ENCODE measurements around the gene ARSG. TPM values are rescaled to one million over a fixed set of nuclear protein-coding genes. Genes with fewer than 3 reads are reported as not detected.
"Not testable (repeated sequence)": the region's sequence is repeated elsewhere in the genome, so short reads cannot be mapped to it uniquely, and the experiment has no call there.

ARSG gene
- polyA plus RNA-seq, 3 donors = 15.5 to 19.3 (median 19.2) TPM

DNA sequence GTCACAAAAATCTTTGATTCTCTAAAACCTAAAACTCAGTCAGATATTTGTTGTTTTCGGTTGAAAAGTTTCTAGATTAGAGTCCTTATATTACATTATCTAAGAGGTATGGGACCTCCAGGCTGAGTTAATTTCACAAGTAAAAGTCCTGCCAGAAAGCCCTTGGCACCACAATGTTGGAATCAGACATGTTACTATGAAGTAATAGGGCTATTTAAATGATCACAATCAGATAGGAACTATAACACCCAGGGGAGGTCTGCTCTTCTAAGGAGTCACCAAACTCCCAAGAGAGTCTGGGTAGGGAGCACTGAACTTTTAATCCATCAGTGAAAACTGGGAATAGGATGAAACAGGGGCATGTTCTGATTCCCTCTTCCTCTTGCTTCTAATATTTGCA lies 111.8 kb downstream of the ARSG start:
- Histone ChIP-seq H3K4me3 (replicated peaks in 1 of 3; ENCODE audit: low read depth in 2 of 3, low read length in 3 of 3) (no peak overlapping the region), H4K20me1 (ENCODE audit: insufficient read depth, low read length) (no peaks in the 10 kb centered on the region), H3K36me3 (replicated peaks in 1 of 2; ENCODE audit: control insufficient read depth in 1 of 2, insufficient read depth in 2 of 2, low read length in 2 of 2) (peaks cover 7 to 11% of the 10 kb centered on the region in 2 donors), H2AFZ (ENCODE audit: insufficient read depth, low read depth, low read length, poor library complexity, severe bottlenecking) (no peak overlapping the region), H3K9ac (ENCODE audit: insufficient read depth, low read length, poor library complexity, severe bottlenecking) (no peak overlapping the region), H3K9me3 (replicated peaks in 1 of 2; ENCODE audit: control insufficient read depth in 1 of 2, insufficient read depth in 1 of 2, low read length in 2 of 2) (no peaks in the 10 kb centered on the region), H3K27me3 (ENCODE audit: control insufficient read depth in 2 of 2, insufficient read depth in 2 of 2, low read length in 2 of 2) (no peaks in the 10 kb centered on the region), H3K4me1 (ENCODE audit: control insufficient read depth in 1 of 2, insufficient read depth in 2 of 2, low read length in 2 of 2) (peaks cover 10 to 20% of the 10 kb centered on the region in 2 donors), H3K4me2 (replicated peaks; ENCODE audit: extremely low read depth, low read length, poor library complexity, severe bottlenecking) (no peak overlapping the region), H3K79me2 (ENCODE audit: insufficient read depth, low read length) (no peaks in the 10 kb centered on the region), H3K27ac (ENCODE audit: low read depth in 1 of 2, low read length in 2 of 2) (no peak overlapping the region)
- Mint-ChIP-seq H3K4me1 (peaks cover 21% of the 10 kb centered on the region), H3K4me3 (no peak overlapping the region), H3K9me3 (peaks cover 5 to 16% (median 9%) of the 10 kb centered on the region in 7 donors), H3K27me3 (ENCODE audit: low read depth in 3 of 3) (peaks cover 0 to 4% (median 0%) of the 10 kb centered on the region in 3 donors), H3K27ac (no peak overlapping the region), H3K36me3 (peaks cover 35 to 37% of the 10 kb centered on the region in 2 donors)
- WGBS (ENCODE audit: insufficient coverage) = no CpG with 5 or more reads among the region's 1 CpG
- no peak for DNase-seq
- intact Hi-C loops (cut with micrococcal nuclease) = no loop called here
- TF ChIP-seq, protein P1, sequence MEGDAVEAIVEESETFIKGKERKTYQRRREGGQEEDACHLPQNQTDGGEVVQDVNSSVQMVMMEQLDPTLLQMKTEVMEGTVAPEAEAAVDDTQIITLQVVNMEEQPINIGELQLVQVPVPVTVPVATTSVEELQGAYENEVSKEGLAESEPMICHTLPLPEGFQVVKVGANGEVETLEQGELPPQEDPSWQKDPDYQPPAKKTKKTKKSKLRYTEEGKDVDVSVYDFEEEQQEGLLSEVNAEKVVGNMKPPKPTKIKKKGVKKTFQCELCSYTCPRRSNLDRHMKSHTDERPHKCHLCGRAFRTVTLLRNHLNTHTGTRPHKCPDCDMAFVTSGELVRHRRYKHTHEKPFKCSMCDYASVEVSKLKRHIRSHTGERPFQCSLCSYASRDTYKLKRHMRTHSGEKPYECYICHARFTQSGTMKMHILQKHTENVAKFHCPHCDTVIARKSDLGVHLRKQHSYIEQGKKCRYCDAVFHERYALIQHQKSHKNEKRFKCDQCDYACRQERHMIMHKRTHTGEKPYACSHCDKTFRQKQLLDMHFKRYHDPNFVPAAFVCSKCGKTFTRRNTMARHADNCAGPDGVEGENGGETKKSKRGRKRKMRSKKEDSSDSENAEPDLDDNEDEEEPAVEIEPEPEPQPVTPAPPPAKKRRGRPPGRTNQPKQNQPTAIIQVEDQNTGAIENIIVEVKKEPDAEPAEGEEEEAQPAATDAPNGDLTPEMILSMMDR (IDR thresholded peaks at IDR 0.05) = no peak

DNA sequence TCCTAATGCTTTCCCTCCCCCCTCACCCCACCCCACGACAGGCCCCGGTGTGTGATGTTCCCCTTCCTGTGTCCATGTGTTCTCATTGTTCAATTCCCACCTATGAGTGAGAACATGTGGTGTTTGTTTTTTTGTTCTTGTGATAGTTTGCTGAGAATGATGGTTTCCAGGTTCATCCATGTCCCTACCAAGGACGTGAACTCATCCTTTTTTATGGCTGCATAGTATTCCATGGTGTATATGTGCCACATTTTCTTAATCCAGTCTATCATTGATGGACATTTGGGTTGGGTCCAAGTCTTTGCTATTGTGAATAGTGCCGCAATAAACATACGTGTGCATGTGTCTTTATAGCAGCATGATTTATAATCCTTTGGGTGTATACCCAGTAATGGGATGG lies 112.5 kb downstream of the ARSG start:
- H3K9me3 ChIP-seq (replicated peaks in 1 of 2; ENCODE audit: control insufficient read depth in 1 of 2, insufficient read depth in 1 of 2, low read length in 2 of 2); H3K9ac ChIP-seq (ENCODE audit: insufficient read depth, low read length, poor library complexity, severe bottlenecking); H4K20me1 ChIP-seq (ENCODE audit: insufficient read depth, low read length); H3K27ac Mint-ChIP-seq; H3K4me3 Mint-ChIP-seq; H3K79me2 ChIP-seq (ENCODE audit: insufficient read depth, low read length); H3K27ac ChIP-seq (ENCODE audit: low read depth in 1 of 2, low read length in 2 of 2); H3K27me3 Mint-ChIP-seq (ENCODE audit: low read depth in 3 of 3); DNase-seq; intact Hi-C loops (cut with micrococcal nuclease); H3K4me3 ChIP-seq (replicated peaks in 1 of 3; ENCODE audit: low read depth in 2 of 3, low read length in 3 of 3); H3K27me3 ChIP-seq (ENCODE audit: control insufficient read depth in 2 of 2, insufficient read depth in 2 of 2, low read length in 2 of 2); H3K4me2 ChIP-seq (replicated peaks; ENCODE audit: extremely low read depth, low read length, poor library complexity, severe bottlenecking); H2AFZ ChIP-seq (ENCODE audit: insufficient read depth, low read depth, low read length, poor library complexity, severe bottlenecking): not testable (repeated sequence)
- Mint-ChIP-seq H3K4me1 (peaks cover 18% of the 10 kb centered on the region), H3K9me3 (peaks cover 5 to 16% (median 9%) of the 10 kb centered on the region in 7 donors), H3K36me3 (peaks cover 35 to 37% of the 10 kb centered on the region in 2 donors)
- Histone ChIP-seq H3K4me1 (ENCODE audit: control insufficient read depth in 1 of 2, insufficient read depth in 2 of 2, low read length in 2 of 2) (peaks cover 6 to 16% of the 10 kb centered on the region in 2 donors), H3K36me3 (replicated peaks in 1 of 2; ENCODE audit: control insufficient read depth in 1 of 2, insufficient read depth in 2 of 2, low read length in 2 of 2) (peaks cover 7 to 11% of the 10 kb centered on the region in 2 donors)
- WGBS (ENCODE audit: insufficient coverage) = no CpG with 5 or more reads among the region's 5 CpGs

GRCh38 chr17:68407656-68408055 lies 116.4 kb downstream of the ARSG start:
- peaks cover 11 to 26% (median 20%) of the 10 kb centered on the region in 7 donors for H3K9me3 Mint-ChIP-seq

More at GRCh38 chr17:68407656-68408055, 116.4 kb downstream of the ARSG start:
- intact Hi-C loops (cut with micrococcal nuclease); DNase-seq; H3K27ac Mint-ChIP-seq; H3K4me1 ChIP-seq (ENCODE audit: control insufficient read depth in 1 of 2, insufficient read depth in 2 of 2, low read length in 2 of 2); H3K4me3 Mint-ChIP-seq; H3K79me2 ChIP-seq (ENCODE audit: insufficient read depth, low read length); H3K9me3 ChIP-seq (replicated peaks in 1 of 2; ENCODE audit: control insufficient read depth in 1 of 2, insufficient read depth in 1 of 2, low read length in 2 of 2); H2AFZ ChIP-seq (ENCODE audit: insufficient read depth, low read depth, low read length, poor library complexity, severe bottlenecking); H4K20me1 ChIP-seq (ENCODE audit: insufficient read depth, low read length); H3K4me1 Mint-ChIP-seq; H3K9ac ChIP-seq (ENCODE audit: insufficient read depth, low read length, poor library complexity, severe bottlenecking); H3K4me3 ChIP-seq (replicated peaks in 1 of 3; ENCODE audit: low read depth in 2 of 3, low read length in 3 of 3); H3K27me3 Mint-ChIP-seq (ENCODE audit: low read depth in 3 of 3); H3K36me3 ChIP-seq (replicated peaks in 1 of 2; ENCODE audit: control insufficient read depth in 1 of 2, insufficient read depth in 2 of 2, low read length in 2 of 2); H3K27ac ChIP-seq (ENCODE audit: low read depth in 1 of 2, low read length in 2 of 2); H3K4me2 ChIP-seq (replicated peaks; ENCODE audit: extremely low read depth, low read length, poor library complexity, severe bottlenecking); H3K27me3 ChIP-seq (ENCODE audit: control insufficient read depth in 2 of 2, insufficient read depth in 2 of 2, low read length in 2 of 2): not testable (repeated sequence)
- peaks cover 22 to 27% of the 10 kb centered on the region in 2 donors for H3K36me3 Mint-ChIP-seq
- WGBS (ENCODE audit: insufficient coverage) = no CpG with 5 or more reads among the region's 1 CpG
